HEK293 (cell line): Measurements from ENCODE around the gene MACF1.

Experiments used
- CTCF ChIA-PET: fragments of 350-600 bp; formaldehyde crosslinking; extraction: SDS; loops from one replicate; lab custom pipeline; 2021; ENCODE audit warnings: antibody characterized with exemption; lab: Yijun Ruan, JAX
- POLR2A ChIA-PET: fragments of 300-600 bp; formaldehyde crosslinking; extraction: SDS; loops from one replicate; lab custom pipeline; 2020; ENCODE audit warnings: antibody characterized with exemption, inconsistent platforms; lab: Yijun Ruan, JAX
- H3K27ac ChIP-seq: fragments of 200-500 bp; sonication (Bioruptor generic); 2 replicates; pipeline ENCODE4 v1.5.1; 2014; ENCODE audit warnings: low read depth, low read length, control low read depth, inconsistent platforms; ENCODE audit errors: extremely low read depth
- H3K36me3 ChIP-seq, 2 experiments: fragments of 200-500 bp in 1 of 2; sonication (Bioruptor generic) in 1 of 2; 1 replicate in 1 of 2; 2 replicates in 1 of 2; pipeline ENCODE4 v1.5.1; 2014 to 2017; ENCODE audit warnings: inconsistent platforms in 2 of 2, low read length in 2 of 2; ENCODE audit not compliant: control insufficient read depth in 2 of 2, insufficient read depth in 1 of 2
- H3K4me1 ChIP-seq: fragments of 200-500 bp; sonication (Bioruptor generic); 2 replicates; pipeline ENCODE4 v1.5.1; 2014; ENCODE audit warnings: mild to moderate bottlenecking, low read length, inconsistent platforms; ENCODE audit not compliant: control insufficient read depth, insufficient read depth
- H3K4me3 ChIP-seq: 2 replicates; pipeline ENCODE4 v1.5.1; 2011; ENCODE audit warnings: low read depth, mild to moderate bottlenecking, control low read depth, low read length, moderate library complexity
- H3K9me3 ChIP-seq: fragments of 200-500 bp; sonication (Bioruptor generic); 2 replicates; pipeline ENCODE4 v1.5.1; 2014; ENCODE audit warnings: low read depth, low read length, inconsistent platforms; ENCODE audit not compliant: control insufficient read depth, insufficient read depth
- ELK4 ChIP-seq: IDR thresholded peaks from 2 replicates; pipeline ENCODE4 v1.6.1; 2011; ENCODE audit warnings: mild to moderate bottlenecking, low read depth, low read length, borderline replicate concordance
- FEZF1 ChIP-seq: fragments of 450-650 bp; formaldehyde crosslinking; IDR thresholded peaks from 2 replicates; pipeline ENCODE4 v1.5.1; 2016; ENCODE audit warnings: missing biosample characterization, missing genetic modification characterization
- GLIS1 ChIP-seq: fragments of 450-650 bp; formaldehyde crosslinking; IDR thresholded peaks from 2 replicates; pipeline ENCODE4 v1.5.1; 2016; ENCODE audit warnings: missing biosample characterization, missing genetic modification characterization
- HOXA7 ChIP-seq: sonication (generic); formaldehyde crosslinking; IDR thresholded peaks from 2 replicates; pipeline ENCODE4 v1.8.1; 2022; ENCODE audit warnings: missing genetic modification reagents, borderline replicate concordance
- SP7 ChIP-seq: fragments of 450-650 bp; formaldehyde crosslinking; IDR thresholded peaks from 2 replicates; pipeline ENCODE4 v1.5.1; 2016; ENCODE audit warnings: missing biosample characterization, missing genetic modification characterization
- TSHZ1 ChIP-seq: fragments of 450-650 bp; formaldehyde crosslinking; IDR thresholded peaks from 2 replicates; pipeline ENCODE4 v1.5.1; 2016; ENCODE audit warnings: missing biosample characterization, missing genetic modification characterization, borderline replicate concordance
- WT1 ChIP-seq: fragments of 450-650 bp; formaldehyde crosslinking; IDR thresholded peaks from 2 replicates; pipeline ENCODE4 v1.5.1; 2016; ENCODE audit warnings: missing biosample characterization, missing genetic modification characterization
- YY2 ChIP-seq: fragments of 450-650 bp; formaldehyde crosslinking; IDR thresholded peaks from 2 replicates; pipeline ENCODE4 v1.5.1; 2016; ENCODE audit warnings: missing biosample characterization, missing genetic modification characterization
- ZNF10 ChIP-seq: fragments of 450-650 bp; formaldehyde crosslinking; IDR thresholded peaks from 2 replicates; pipeline ENCODE4 v1.5.1; 2017; ENCODE audit warnings: missing biosample characterization, missing genetic modification characterization
- ZNF114 ChIP-seq: fragments of 450-650 bp; formaldehyde crosslinking; IDR thresholded peaks from 2 replicates; pipeline ENCODE4 v1.5.0; 2017; ENCODE audit warnings: missing biosample characterization, missing genetic modification characterization
- ZNF132 ChIP-seq: fragments of 450-650 bp; formaldehyde crosslinking; IDR thresholded peaks from 2 replicates; pipeline ENCODE4 v1.5.1; 2017; ENCODE audit warnings: missing biosample characterization, missing genetic modification characterization, borderline replicate concordance
- ZNF157 ChIP-seq: fragments of 450-650 bp; formaldehyde crosslinking; IDR thresholded peaks from 2 replicates; pipeline ENCODE4 v1.5.1; 2016; ENCODE audit warnings: missing biosample characterization, missing genetic modification characterization
- ZNF311 ChIP-seq: fragments of 450-650 bp; formaldehyde crosslinking; IDR thresholded peaks from 2 replicates; pipeline ENCODE4 v1.5.1; 2017; ENCODE audit warnings: missing biosample characterization, missing genetic modification characterization, borderline replicate concordance
- ZNF354C ChIP-seq: fragments of 450-650 bp; formaldehyde crosslinking; IDR thresholded peaks from 2 replicates; pipeline ENCODE4 v1.5.1; 2016; ENCODE audit warnings: missing biosample characterization, missing genetic modification characterization, low read depth, borderline replicate concordance
- ZNF514 ChIP-seq: fragments of 450-650 bp; formaldehyde crosslinking; IDR thresholded peaks from 2 replicates; pipeline ENCODE4 v1.5.1; 2016; ENCODE audit warnings: missing biosample characterization, missing genetic modification characterization
- ZNF521 ChIP-seq: fragments of 450-650 bp; formaldehyde crosslinking; IDR thresholded peaks from 2 replicates; pipeline ENCODE4 v1.5.1; 2017; ENCODE audit warnings: missing biosample characterization, mild to moderate bottlenecking, missing genetic modification characterization
- ZNF580 ChIP-seq: fragments of 450-650 bp; formaldehyde crosslinking; IDR thresholded peaks from 2 replicates; pipeline ENCODE4 v1.5.1; 2016; ENCODE audit warnings: missing biosample characterization, missing genetic modification characterization
- ZNF670 ChIP-seq: fragments of 450-650 bp; formaldehyde crosslinking; IDR thresholded peaks from 2 replicates; pipeline ENCODE4 v1.5.1; 2016; ENCODE audit warnings: missing biosample characterization, missing genetic modification characterization, low read depth
- ZNF692 ChIP-seq: fragments of 450-650 bp; formaldehyde crosslinking; IDR thresholded peaks from 2 replicates; pipeline ENCODE4 v1.5.1; 2016; ENCODE audit warnings: missing biosample characterization, missing genetic modification characterization
- ZNF768 ChIP-seq: fragments of 450-650 bp; formaldehyde crosslinking; IDR thresholded peaks from 2 replicates; pipeline ENCODE4 v1.5.1; 2018; ENCODE audit warnings: missing biosample characterization, mild to moderate bottlenecking, missing genetic modification characterization
- ZNF837 ChIP-seq: fragments of 450-650 bp; formaldehyde crosslinking; IDR thresholded peaks from 2 replicates; pipeline ENCODE4 v1.5.1; 2016; ENCODE audit warnings: missing biosample characterization, missing genetic modification characterization
- ZNF843 ChIP-seq: fragments of 450-650 bp; formaldehyde crosslinking; IDR thresholded peaks from 2 replicates; pipeline ENCODE4 v1.5.1; 2016; ENCODE audit warnings: missing biosample characterization, missing genetic modification characterization
- ZSCAN30 ChIP-seq: fragments of 450-650 bp; IDR thresholded peaks from 2 replicates; pipeline ENCODE4 v1.5.1; 2018; ENCODE audit warnings: missing biosample characterization, mild to moderate bottlenecking, missing genetic modification characterization, moderate library complexity

MACF1 gene

GRCh38 chr1:39238476-39238875 is 34.0 kb downstream of the MACF1 start:
- H3K4me1 ChIP-seq: no peaks in the 10 kb centered on the region
- ChIA-PET CTCF (interaction anchor here (1.0 to 2.8 kb wide), 3 partner anchors 20 to 46 kb away, joined by 3 to 9 read pairs (median 4); no protein-coding TSS in a partner anchor), POLR2A (no interaction called here)
- H3K4me3 ChIP-seq: no peak overlapping the region
- peaks cover 0 to 8% of the 10 kb centered on the region in 2 experiments; a peak in 1 of 3 replicates for H3K36me3 ChIP-seq
- H3K9me3 ChIP-seq: no peaks in the 10 kb centered on the region
- H3K27ac ChIP-seq: no peak overlapping the region
- TF ChIP-seq YY2 (tag by site-specific recombination) (no peak), ZNF514 (no peak), ZNF114 (tag by site-specific recombination) (no peak), ZNF311 (no peak), ELK4 (no peak), ZNF157 (tag by site-specific recombination) (no peak), ZNF580 (tag by site-specific recombination) (no peak), ZNF768 (tag by site-specific recombination) (no peak), ZNF132 (tag by site-specific recombination) (no peak), ZSCAN30 (tag by site-specific recombination) (no peak)

- no peaks in the 10 kb centered on the region for H3K9me3 ChIP-seq
- no peaks in the 10 kb centered on the region for H3K4me1 ChIP-seq
- TF ChIP-seq ZNF843 (tag by site-specific recombination) (no peak), ZNF692 (tag by site-specific recombination) (no peak), FEZF1 (tag by site-specific recombination) (no peak), SP7 (no peak), ZNF10 (tag by site-specific recombination) (no peak), TSHZ1 (tag by site-specific recombination) (no peak), ZNF837 (tag by site-specific recombination) (no peak), WT1 (tag by site-specific recombination) (no peak), ZNF354C (tag by site-specific recombination) (no peak), ZNF521 (tag by site-specific recombination) (no peak), ZNF157 (tag by site-specific recombination) (no peak), ZNF670 (tag by site-specific recombination) (no peak), GLIS1 (tag by site-specific recombination) (no peak), HOXA7 (no peak)
- H3K4me3 ChIP-seq: no peak overlapping the region
- ChIA-PET CTCF (interaction anchor here (0.8 kb wide), 1 partner anchor 26 kb away, joined by 4 read pairs; no protein-coding TSS in a partner anchor), POLR2A (no interaction called here)
- H3K27ac ChIP-seq: no peak overlapping the region
- H3K36me3 ChIP-seq: peaks cover 0 to 8% of the 10 kb centered on the region in 2 experiments; a peak in 1 of 3 replicates
Observed at GRCh38 chr1:39239968-39240367, 35.5 kb downstream of the MACF1 start.
